ENCODE measurements around the gene PCED1B. TPM values are rescaled to one million over a fixed set of nuclear protein-coding genes. Genes with fewer than 3 reads are reported as not detected.

The PCED1B gene
- polyA plus RNA-seq, 1 donor (not counting 4 experiments of a cell fraction or from before 2014, with no cell fraction given), result 3.2 TPM

DNA sequence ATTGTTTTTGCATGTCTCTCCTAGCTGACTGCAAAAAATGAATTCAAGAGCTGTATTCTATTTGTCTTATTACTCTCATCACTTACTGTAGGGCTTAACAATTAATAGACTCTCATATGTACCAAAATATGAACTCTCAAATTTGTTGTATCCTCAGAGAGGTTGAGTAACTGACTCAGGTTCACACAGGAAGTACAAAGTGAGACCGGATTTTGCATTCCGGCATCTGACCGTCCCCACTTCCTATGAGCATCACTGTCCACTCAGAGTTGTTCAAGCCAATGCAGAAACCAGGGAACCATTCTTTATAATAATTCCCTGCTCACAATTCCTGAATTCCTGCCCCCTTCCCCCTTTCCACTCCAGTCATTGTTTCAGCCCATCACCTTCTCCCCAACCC is 113.6 kb downstream of the PCED1B start:
- H3K4me2 ChIP-seq (ENCODE audit: control insufficient read depth, extremely low read depth, insufficient read depth, low read depth, low read length), result no peak overlapping the region
- H3K9ac ChIP-seq (ENCODE audit: control insufficient read depth, extremely low read depth, insufficient read depth, low read length), result no peak overlapping the region
- no peak overlapping the region for H3K4me3 ChIP-seq (ENCODE audit: control insufficient read depth in 2 of 3, extremely low read depth in 1 of 3, insufficient read depth in 2 of 3, low read depth in 1 of 3, low read length in 3 of 3)
- FAIRE-seq (no peak), DNase-seq (ENCODE audit: low read depth, low spot score) (no peak)
- no peaks in the 10 kb centered on the region for H3K9me3 ChIP-seq (ENCODE audit: control insufficient read depth, low read depth, low read length)
- dilution Hi-C loops (cut with MboI; ENCODE audit: extremely low pct_ligation_motif_present, low sequenced_read_pairs), result no loop called here
- H2AFZ ChIP-seq (ENCODE audit: control insufficient read depth, low read length), result no peak overlapping the region
- H3K4me1 ChIP-seq (ENCODE audit: control insufficient read depth, extremely low read depth, insufficient read depth, low read length), result peaks cover 18% of the 10 kb centered on the region
- no peak overlapping the region for H3K27ac ChIP-seq (ENCODE audit: control insufficient read depth, insufficient read depth, low read length)
- H3K36me3 ChIP-seq (ENCODE audit: control insufficient read depth in 2 of 2, extremely low read depth in 1 of 2, insufficient read depth in 2 of 2, low read length in 2 of 2), result no peaks in the 10 kb centered on the region
- H4K20me1 ChIP-seq (ENCODE audit: control insufficient read depth, extremely low read depth, insufficient read depth, low read length), result no peaks in the 10 kb centered on the region
- no peaks in the 10 kb centered on the region for H3K27me3 ChIP-seq (ENCODE audit: control insufficient read depth, extremely low read depth, insufficient read depth, low read length)
- no peaks in the 10 kb centered on the region for H3K9me1 ChIP-seq (ENCODE audit: control insufficient read depth, extremely low read depth, insufficient read depth, low read length)
- H3K79me2 ChIP-seq (ENCODE audit: control insufficient read depth, insufficient read depth, low read length), result no peaks in the 10 kb centered on the region
- TF ChIP-seq EZH2 (IDR thresholded peaks at IDR 0.05; ENCODE audit: low read length), result no peak
- TF ChIP-seq, protein P1, sequence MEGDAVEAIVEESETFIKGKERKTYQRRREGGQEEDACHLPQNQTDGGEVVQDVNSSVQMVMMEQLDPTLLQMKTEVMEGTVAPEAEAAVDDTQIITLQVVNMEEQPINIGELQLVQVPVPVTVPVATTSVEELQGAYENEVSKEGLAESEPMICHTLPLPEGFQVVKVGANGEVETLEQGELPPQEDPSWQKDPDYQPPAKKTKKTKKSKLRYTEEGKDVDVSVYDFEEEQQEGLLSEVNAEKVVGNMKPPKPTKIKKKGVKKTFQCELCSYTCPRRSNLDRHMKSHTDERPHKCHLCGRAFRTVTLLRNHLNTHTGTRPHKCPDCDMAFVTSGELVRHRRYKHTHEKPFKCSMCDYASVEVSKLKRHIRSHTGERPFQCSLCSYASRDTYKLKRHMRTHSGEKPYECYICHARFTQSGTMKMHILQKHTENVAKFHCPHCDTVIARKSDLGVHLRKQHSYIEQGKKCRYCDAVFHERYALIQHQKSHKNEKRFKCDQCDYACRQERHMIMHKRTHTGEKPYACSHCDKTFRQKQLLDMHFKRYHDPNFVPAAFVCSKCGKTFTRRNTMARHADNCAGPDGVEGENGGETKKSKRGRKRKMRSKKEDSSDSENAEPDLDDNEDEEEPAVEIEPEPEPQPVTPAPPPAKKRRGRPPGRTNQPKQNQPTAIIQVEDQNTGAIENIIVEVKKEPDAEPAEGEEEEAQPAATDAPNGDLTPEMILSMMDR (optimal IDR thresholded peaks at IDR 0.05 in 1 of 3, IDR thresholded peaks at IDR 0.05 in 1 of 3, conservative IDR thresholded peaks at IDR 0.05 in 1 of 3; ENCODE audit: extremely low read depth in 1 of 3, insufficient read depth in 2 of 3, low read length in 3 of 3), result no peak

GRCh38 chr12:47194501-47194900 is 115.1 kb downstream of the PCED1B start:
- H3K27me3 ChIP-seq (ENCODE audit: control insufficient read depth, extremely low read depth, insufficient read depth, low read length), result no peaks in the 10 kb centered on the region
- no peak for TF ChIP-seq EZH2 (IDR thresholded peaks at IDR 0.05; ENCODE audit: low read length)
- TF ChIP-seq, protein P1 (optimal IDR thresholded peaks at IDR 0.05 in 1 of 3, IDR thresholded peaks at IDR 0.05 in 1 of 3, conservative IDR thresholded peaks at IDR 0.05 in 1 of 3; ENCODE audit: extremely low read depth in 1 of 3, insufficient read depth in 2 of 3, low read length in 3 of 3), result no peak
- FAIRE-seq (no peak), DNase-seq (ENCODE audit: low read depth, low spot score) (no peak)
- peaks cover 18% of the 10 kb centered on the region for H3K4me1 ChIP-seq (ENCODE audit: control insufficient read depth, extremely low read depth, insufficient read depth, low read length)
- dilution Hi-C loops (cut with MboI; ENCODE audit: extremely low pct_ligation_motif_present, low sequenced_read_pairs), result no loop called here
- no peak overlapping the region for H3K4me2 ChIP-seq (ENCODE audit: control insufficient read depth, extremely low read depth, insufficient read depth, low read depth, low read length)
- no peak overlapping the region for H2AFZ ChIP-seq (ENCODE audit: control insufficient read depth, low read length)
- H3K9me1 ChIP-seq (ENCODE audit: control insufficient read depth, extremely low read depth, insufficient read depth, low read length), result no peaks in the 10 kb centered on the region
- H3K9ac ChIP-seq (ENCODE audit: control insufficient read depth, extremely low read depth, insufficient read depth, low read length), result no peak overlapping the region
- H3K27ac ChIP-seq (ENCODE audit: control insufficient read depth, insufficient read depth, low read length), result no peak overlapping the region
- no peaks in the 10 kb centered on the region for H3K79me2 ChIP-seq (ENCODE audit: control insufficient read depth, insufficient read depth, low read length)
- H3K9me3 ChIP-seq (ENCODE audit: control insufficient read depth, low read depth, low read length), result no peaks in the 10 kb centered on the region
- H3K4me3 ChIP-seq (ENCODE audit: control insufficient read depth in 2 of 3, extremely low read depth in 1 of 3, insufficient read depth in 2 of 3, low read depth in 1 of 3, low read length in 3 of 3), result no peak overlapping the region
- H3K36me3 ChIP-seq (ENCODE audit: control insufficient read depth in 2 of 2, extremely low read depth in 1 of 2, insufficient read depth in 2 of 2, low read length in 2 of 2), result no peaks in the 10 kb centered on the region
- no peaks in the 10 kb centered on the region for H4K20me1 ChIP-seq (ENCODE audit: control insufficient read depth, extremely low read depth, insufficient read depth, low read length)

All from keratinocyte (primary cell).